GM23338 (cell line): Measurements from ENCODE around the gene GRID1. TPM values are rescaled to one million over a fixed set of nuclear protein-coding genes. Genes with fewer than 3 reads are reported as not detected.

Experiments
- ATAC-seq: fragments of 200-7000 bp; cut with Tn5 transposase; 3 replicates; pipeline ENCODE4 v1.9.1; 2020
- DNase-seq: peaks from one replicate; pipeline ENCODE4 v3.0.0-alpha.2; 2015; ENCODE audit warnings: low spot score
- H2AFZ ChIP-seq: fragments of 200-600 bp; sonication (generic); 2 replicates; pipeline ENCODE4 v1.8.0; 2016; ENCODE audit warnings: antibody characterized with exemption, mild to moderate bottlenecking, moderate library complexity
- H3F3A ChIP-seq: fragments of 200-600 bp; sonication (generic); replicated peaks from 2 replicates; pipeline ENCODE4 v1.8.0; 2017; ENCODE audit warnings: antibody characterized with exemption, mixed run types, low read depth
- H3K27ac ChIP-seq: fragments of 200-600 bp; sonication (generic); 2 replicates; pipeline ENCODE4 v1.6.1; 2016; ENCODE audit warnings: low read depth
- H3K27me3 ChIP-seq: fragments of 200-600 bp; sonication (generic); 2 replicates; pipeline ENCODE4 v1.8.0; 2016; ENCODE audit warnings: mild to moderate bottlenecking, mixed run types, moderate library complexity; ENCODE audit not compliant: insufficient read depth
- H3K36me3 ChIP-seq: fragments of 200-600 bp; sonication (generic); 2 replicates; pipeline ENCODE4 v1.8.0; 2016; ENCODE audit warnings: mild to moderate bottlenecking; ENCODE audit not compliant: insufficient read depth
- H3K4me1 ChIP-seq: fragments of 200-600 bp; sonication (generic); 2 replicates; pipeline ENCODE4 v1.8.0; 2016; ENCODE audit warnings: mild to moderate bottlenecking, moderate library complexity; ENCODE audit not compliant: insufficient read depth
- H3K4me2 ChIP-seq: fragments of 200-600 bp; sonication (generic); 2 replicates; pipeline ENCODE4 v1.7.1; 2017; ENCODE audit warnings: mixed run types
- H3K4me3 ChIP-seq: fragments of 200-600 bp; sonication (generic); 2 replicates; pipeline ENCODE4 v1.6.1; 2016; ENCODE audit warnings: mixed run types
- H3K79me2 ChIP-seq: fragments of 200-600 bp; sonication (generic); replicated peaks from 2 replicates; pipeline ENCODE4 v1.8.0; 2017; ENCODE audit warnings: mild to moderate bottlenecking; ENCODE audit not compliant: insufficient read depth
- H3K9me2 ChIP-seq: fragments of 200-600 bp; sonication (generic); 2 replicates; pipeline ENCODE4 v1.8.0; 2017; ENCODE audit not compliant: insufficient read depth
- H4K20me1 ChIP-seq: fragments of 200-600 bp; sonication (generic); replicated peaks from 2 replicates; pipeline ENCODE4 v1.8.0; 2017; ENCODE audit warnings: mild to moderate bottlenecking; ENCODE audit not compliant: insufficient read depth
- H3K27ac Mint-ChIP-seq: 2 replicates; pipeline ENCODE4 v1.8.0; 2020; ENCODE audit warnings: inconsistent platforms, mild to moderate bottlenecking, moderate library complexity, mixed read lengths
- H3K27me3 Mint-ChIP-seq: 3 replicates; pipeline ENCODE4 v1.8.0; 2022; ENCODE audit warnings: low read depth, mild to moderate bottlenecking, moderate library complexity, mixed read lengths, inconsistent platforms; ENCODE audit not compliant: insufficient read depth, poor library complexity
- H3K36me3 Mint-ChIP-seq: 3 replicates; pipeline ENCODE4 v1.8.0; 2021; ENCODE audit warnings: low read depth, mild to moderate bottlenecking, inconsistent platforms, moderate library complexity, mixed read lengths
- H3K4me1 Mint-ChIP-seq: 3 replicates; pipeline ENCODE4 v1.8.0; 2020; ENCODE audit warnings: mild to moderate bottlenecking, inconsistent platforms, mixed read lengths
- H3K4me3 Mint-ChIP-seq: 3 replicates; pipeline ENCODE4 v1.8.0; 2021; ENCODE audit warnings: moderate library complexity, mild to moderate bottlenecking, inconsistent platforms, mixed read lengths
- H3K9me3 Mint-ChIP-seq: 3 replicates; pipeline ENCODE4 v1.8.0; 2020; ENCODE audit warnings: moderate library complexity, mild to moderate bottlenecking, inconsistent platforms, mixed read lengths
- CTCF ChIP-seq, 2 experiments: fragments of 200-600 bp in 1 of 2; sonication (generic) in 1 of 2; conservative IDR thresholded peaks; 2 replicates each; pipeline versions ENCODE4 v1.5.1 to v1.6.1; 2016 to 2017; ENCODE audit warnings: antibody characterized with exemption in 2 of 2, low read depth in 2 of 2, mild to moderate bottlenecking in 2 of 2, moderate library complexity in 1 of 2
- ETS1 ChIP-seq: IDR thresholded peaks from 2 replicates; pipeline ENCODE4 v1.6.1; 2016; ENCODE audit warnings: antibody characterized with exemption
- EZH2 ChIP-seq: fragments of 200-600 bp; sonication (generic); IDR thresholded peaks from one replicate; pipeline ENCODE4 v1.8.0; 2017; ENCODE audit warnings: antibody characterized with exemption, mild to moderate bottlenecking, low read depth; ENCODE audit not compliant: unreplicated experiment
- EZH2phosphoT487 ChIP-seq: fragments of 200-600 bp; sonication (generic); IDR thresholded peaks from one replicate; pipeline ENCODE4 v1.8.1; 2018; ENCODE audit warnings: antibody characterized with exemption; ENCODE audit not compliant: unreplicated experiment
- JUNB ChIP-seq: IDR thresholded peaks from one replicate; pipeline ENCODE4 v1.6.1; 2016; ENCODE audit warnings: antibody characterized with exemption; ENCODE audit not compliant: unreplicated experiment
- NANOG ChIP-seq: IDR thresholded peaks from 2 replicates; pipeline ENCODE4 v1.6.1; 2016; ENCODE audit warnings: antibody characterized with exemption, borderline replicate concordance
- REST ChIP-seq: IDR thresholded peaks from one replicate; pipeline ENCODE4 v1.6.1; 2018; ENCODE audit warnings: antibody characterized with exemption; ENCODE audit not compliant: unreplicated experiment
- STAT1 ChIP-seq: IDR thresholded peaks from one replicate; pipeline ENCODE4 v1.6.1; 2016; ENCODE audit warnings: antibody characterized with exemption; ENCODE audit not compliant: unreplicated experiment
- ZNF114 ChIP-seq: fragments of 250-450 bp; sonication (Bioruptor Pico); IDR thresholded peaks from 2 replicates; pipeline ENCODE4 v1.5.0; 2020; ENCODE audit warnings: mild to moderate bottlenecking, moderate library complexity
- ZNF331 ChIP-seq: fragments of 250-450 bp; sonication (Bioruptor Pico); IDR thresholded peaks from 2 replicates; pipeline ENCODE4 v1.5.0; 2020; ENCODE audit warnings: low read depth, mild to moderate bottlenecking, moderate library complexity
- ZNF462 ChIP-seq: fragments of 250-450 bp; sonication (Bioruptor Pico); IDR thresholded peaks from 2 replicates; pipeline ENCODE4 v1.5.0; 2020; ENCODE audit warnings: mild to moderate bottlenecking, moderate library complexity
- polyA plus RNA-seq: library from polyadenylated mRNA; unstranded; fragments of >200 nt; fragmentation: Nextera tagmentation; extraction: Ambion mirVana; gene quantifications from 2 replicates; pipeline ENCODE4 v1.2.1, GENCODE V29; 2016
- total RNA-seq: library from RNA; depleted of rRNA; stranded (reverse); fragments of >200 nt; shearing (Covaris generic); gene quantifications from 2 replicates; pipeline ENCODE4 v1.2.3, GENCODE V29; 2014

The GRID1 gene
- total and polyA plus RNA-seq, 2 experiments from 2014 or later: 0.14 to 0.15 TPM

- H3K4me2 ChIP-seq: no peak overlapping the region
- H3K4me3 Mint-ChIP-seq: no peak overlapping the region
- no peak overlapping the region for H2AFZ ChIP-seq
- H3K79me2 ChIP-seq: no peaks in the 10 kb centered on the region
- DNase-seq (no peak), ATAC-seq (no peak)
- no peaks in the 10 kb centered on the region for H4K20me1 ChIP-seq
- no peaks in the 10 kb centered on the region for H3F3A ChIP-seq
- no peaks in the 10 kb centered on the region for H3K27me3 ChIP-seq
- H3K27ac ChIP-seq: no peak overlapping the region
- H3K9me3 Mint-ChIP-seq: peaks cover 85% of the 10 kb centered on the region
- H3K4me3 ChIP-seq: no peak overlapping the region
- H3K4me1 ChIP-seq: no peaks in the 10 kb centered on the region
- TF ChIP-seq CTCF (conservative IDR thresholded peaks at IDR 0.05; ENCODE audit: low read depth in 2 of 2) (no peak), NANOG (no peak), ETS1 (no peak), ZNF462 (no peak), REST (no peak), JUNB (no peak), EZH2phosphoT487 (no peak), ZNF331 (CRISPR knock-in tag) (no peak), EZH2 (no peak), ZNF114 (CRISPR knock-in tag) (no peak), STAT1 (no peak)
- H3K4me1 Mint-ChIP-seq: no peaks in the 10 kb centered on the region
- no peaks in the 10 kb centered on the region for H3K27me3 Mint-ChIP-seq
- peaks cover 2% of the 10 kb centered on the region; the same call in 1 of the 3 replicates for H3K36me3 Mint-ChIP-seq
- no peaks in the 10 kb centered on the region; the same call in 1 of the 2 replicates for H3K36me3 ChIP-seq
- H3K27ac Mint-ChIP-seq: no peak overlapping the region
- no peaks in the 10 kb centered on the region for H3K9me2 ChIP-seq
These were observed 604.6 kb downstream of the GRID1 start for GRCh38 chr10:85761906-85762445.
